HG02678 (cell line): ENCODE results near the gene CD300LF.

ENCODE experiments used
- ATAC-seq: cut with Tn5 transposase; IDR thresholded peaks from one replicate; pipeline ENCODE4 v1.9.1; 2021; ENCODE audit warnings: mild to moderate bottlenecking, moderate library complexity; ENCODE audit not compliant: unreplicated experiment

Gene CD300LF

DNA sequence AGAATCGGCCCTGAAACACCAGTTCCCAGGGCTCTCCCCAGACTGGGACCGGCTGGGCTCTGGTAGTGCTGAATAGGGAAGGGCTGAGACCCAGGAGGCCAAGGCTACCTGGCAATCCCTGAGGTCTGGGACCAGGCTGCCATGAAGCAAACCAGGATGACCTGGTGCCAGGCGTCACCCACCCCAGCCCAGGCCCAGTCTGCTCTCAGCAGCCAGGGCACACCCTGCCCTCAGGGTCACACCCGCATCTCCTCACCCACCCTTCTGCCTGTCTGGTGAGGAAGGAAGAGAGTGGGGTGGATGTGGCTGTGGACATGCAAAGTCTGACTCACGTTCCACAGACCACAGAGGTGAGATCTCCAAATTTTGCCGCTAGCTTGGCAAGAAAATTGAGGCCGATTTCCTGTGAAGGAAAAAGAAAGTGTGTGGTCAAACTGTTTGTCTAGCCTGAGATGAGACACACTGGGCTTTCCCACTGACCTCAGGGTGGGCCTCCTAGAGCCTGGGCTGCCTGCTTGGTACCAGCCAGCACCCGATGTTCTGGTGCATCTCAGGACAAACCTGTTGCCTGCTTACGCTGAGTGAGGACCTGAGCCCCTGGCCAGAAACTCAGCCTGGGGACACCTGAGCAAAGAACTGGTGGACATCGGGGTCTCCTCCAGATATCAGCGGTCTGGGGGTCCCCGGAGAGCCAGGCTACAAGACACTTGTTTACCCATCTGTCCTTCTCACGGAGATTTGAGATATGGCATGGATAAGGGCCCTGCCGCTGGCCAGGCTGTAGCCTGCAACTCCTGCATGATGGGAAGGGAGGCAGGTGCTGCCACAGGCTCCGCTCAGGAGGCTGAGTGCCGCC is 18.0 kb upstream of the CD300LF start:
- ATAC-seq, result no peak

DNA sequence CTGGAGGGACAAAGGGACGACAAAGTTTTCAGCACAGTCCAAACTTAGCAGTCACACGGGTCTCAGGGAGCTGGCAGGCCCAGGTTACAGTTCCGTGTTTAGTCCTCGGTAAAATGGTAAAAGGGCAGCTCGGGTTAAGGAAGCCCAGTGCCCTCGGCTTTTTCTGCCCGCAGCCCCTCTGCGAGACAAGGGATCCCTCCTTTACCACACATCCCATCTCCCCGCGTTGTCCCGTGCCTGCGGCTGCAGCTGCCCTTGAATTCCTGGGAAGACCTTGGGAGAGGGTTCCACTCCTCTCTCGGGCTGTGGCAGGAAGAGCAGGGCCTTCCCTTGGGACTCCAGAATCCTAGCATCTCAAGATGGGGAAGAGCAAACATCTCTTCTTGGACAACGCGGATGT is 17.1 kb upstream of the CD300LF start:
- no peak for ATAC-seq

GRCh38 chr17:74729368-74729767 is 16.6 kb upstream of the CD300LF start:
- ATAC-seq, result no peak

GRCh38 chr17:74728702-74729075 is 16.0 kb upstream of the CD300LF start:
- no peak for ATAC-seq

- no peak for ATAC-seq
Measured at GRCh38 chr17:74728033-74728701, 15.4 kb upstream of the CD300LF start.

DNA sequence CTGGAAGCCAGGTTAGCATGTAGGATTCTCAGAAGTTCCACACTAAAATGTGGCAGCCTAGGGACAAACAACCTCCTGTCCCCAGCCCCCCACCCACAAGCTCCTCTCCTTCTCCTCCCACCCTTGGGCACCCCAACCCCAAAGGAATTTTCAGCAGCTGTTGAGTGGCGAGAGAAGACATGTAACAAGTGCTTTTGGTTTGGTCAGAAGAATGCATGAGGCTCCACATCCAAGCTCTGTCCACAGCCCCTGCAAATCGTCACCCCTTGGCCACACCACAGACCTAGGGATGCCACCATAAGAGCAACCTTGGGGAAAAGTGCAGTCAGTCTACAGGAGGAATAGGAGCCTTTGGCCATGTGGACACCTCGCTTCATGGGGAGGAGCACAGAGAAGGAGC is 12.4 kb upstream of the CD300LF start:
- no peak for ATAC-seq

DNA sequence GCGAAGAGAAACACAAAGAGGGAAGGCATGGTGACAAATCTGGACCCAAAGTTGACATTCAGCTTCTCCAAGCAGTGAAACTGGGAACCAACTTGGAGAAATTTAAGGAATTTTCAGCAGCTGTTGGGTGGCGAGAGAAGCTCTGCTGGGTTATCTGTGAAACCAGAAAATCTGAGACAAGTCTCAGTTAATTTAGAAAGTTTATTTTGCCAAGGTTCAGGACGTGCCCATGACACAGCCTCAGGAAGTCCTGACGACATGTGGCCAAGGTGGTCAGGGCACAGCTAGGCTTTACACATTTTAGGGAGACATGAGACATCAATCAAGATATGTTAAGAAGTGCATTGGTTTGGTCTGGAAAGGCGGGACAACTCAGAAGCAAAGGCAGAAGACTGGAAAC is 11.2 kb upstream of the CD300LF start:
- ATAC-seq, result no peak

DNA sequence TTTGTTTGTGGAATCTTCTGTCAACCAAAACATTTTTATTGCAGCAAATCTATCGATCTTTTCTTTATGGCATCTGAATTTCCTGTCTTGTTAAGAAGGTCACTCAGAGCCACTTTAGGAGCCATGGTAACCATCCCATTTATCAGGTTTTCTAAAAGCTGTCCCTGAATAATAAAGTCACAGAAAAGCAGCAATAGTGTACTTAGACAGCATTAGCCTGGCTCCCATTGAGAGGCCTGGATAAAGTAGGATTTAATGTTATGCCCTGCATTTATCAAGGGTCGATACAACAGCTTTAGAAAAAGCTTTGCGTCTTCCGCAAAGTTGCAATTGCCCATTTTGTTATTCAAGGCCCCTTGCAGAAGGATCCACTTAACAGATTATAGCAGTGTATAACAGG is 10.1 kb upstream of the CD300LF start:
- ATAC-seq, result no peak

GRCh38 chr17:74720506-74720905 is 7.8 kb upstream of the CD300LF start:
- no peak for ATAC-seq

DNA sequence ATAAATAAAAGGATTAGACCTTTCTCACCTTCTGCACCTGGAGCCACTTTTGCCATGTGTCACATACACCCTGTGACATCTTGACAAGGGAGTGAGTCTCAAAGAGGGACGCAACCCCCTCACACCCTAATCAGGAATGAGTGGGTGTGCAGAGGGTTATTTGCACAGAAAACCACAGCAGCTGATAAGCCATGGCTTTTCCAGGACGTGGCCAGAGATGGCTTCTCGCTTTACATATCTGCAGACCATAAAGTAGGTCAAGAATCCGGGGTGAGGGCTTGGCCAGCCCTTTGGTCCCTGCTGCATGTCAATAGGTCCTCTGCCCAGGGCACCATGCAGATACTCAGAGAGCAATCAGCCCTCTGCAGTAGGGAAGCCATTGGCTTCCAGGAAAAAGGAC is 2.4 kb upstream of the CD300LF start:
- no peak for ATAC-seq

DNA sequence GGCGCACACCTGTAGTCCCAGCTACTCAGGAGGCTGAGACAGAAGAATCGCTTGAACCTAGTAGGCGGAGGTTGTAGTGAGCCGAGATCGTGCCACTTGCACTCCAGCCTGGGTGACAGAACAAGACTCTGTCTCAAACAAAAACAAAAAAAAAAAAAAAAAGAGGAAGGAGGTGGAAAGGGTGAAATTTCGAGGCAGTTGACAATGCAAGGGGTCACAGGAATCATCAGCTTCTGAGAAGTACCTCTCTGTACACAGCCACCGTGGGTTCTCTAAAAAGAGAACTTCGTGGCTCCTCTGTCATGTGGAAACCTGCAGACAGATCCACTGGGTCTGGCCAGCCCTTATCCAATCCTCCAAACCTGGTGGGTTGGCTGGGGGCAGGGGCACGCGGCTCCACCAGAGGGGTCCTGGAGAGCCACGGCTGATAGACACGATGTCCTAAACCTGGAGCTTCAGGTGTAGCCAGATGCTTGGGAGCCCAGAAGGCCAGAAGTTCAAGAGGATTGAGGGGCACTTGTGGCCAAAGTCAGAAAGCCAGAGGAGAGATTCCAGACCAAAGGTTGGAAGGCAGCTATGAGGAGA is 540 bp upstream of the CD300LF start:
- no peak for ATAC-seq

DNA sequence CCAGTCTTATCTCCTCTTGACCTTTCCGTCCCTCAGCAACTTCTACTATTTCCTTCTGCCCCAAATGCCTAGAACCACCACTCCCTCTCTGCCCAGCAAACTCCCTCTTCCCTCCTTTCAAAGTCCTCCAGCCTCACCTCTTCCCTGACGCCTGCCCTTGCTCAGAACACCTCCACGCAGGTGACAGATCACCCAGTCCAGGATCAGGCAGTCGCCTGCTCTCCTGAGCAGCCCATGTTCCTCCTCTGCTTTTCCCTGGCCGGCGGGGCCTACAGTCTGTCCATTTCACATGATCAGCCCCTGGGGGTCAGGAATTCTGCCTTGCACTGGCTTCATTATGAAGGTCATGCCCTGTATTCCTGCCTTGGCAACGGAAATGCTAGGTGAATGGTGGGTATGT is 422 bp downstream of the CD300LF start:
- no peak for ATAC-seq

- ATAC-seq, result no peak
Measured at GRCh38 chr17:74711058-74711824, 1.5 kb downstream of the CD300LF start.

- no peak for ATAC-seq
Measured at GRCh38 chr17:74704544-74704943, 8.2 kb downstream of the CD300LF start.

- no peak for ATAC-seq
Measured at GRCh38 chr17:74703311-74703710, 9.4 kb downstream of the CD300LF start.

DNA sequence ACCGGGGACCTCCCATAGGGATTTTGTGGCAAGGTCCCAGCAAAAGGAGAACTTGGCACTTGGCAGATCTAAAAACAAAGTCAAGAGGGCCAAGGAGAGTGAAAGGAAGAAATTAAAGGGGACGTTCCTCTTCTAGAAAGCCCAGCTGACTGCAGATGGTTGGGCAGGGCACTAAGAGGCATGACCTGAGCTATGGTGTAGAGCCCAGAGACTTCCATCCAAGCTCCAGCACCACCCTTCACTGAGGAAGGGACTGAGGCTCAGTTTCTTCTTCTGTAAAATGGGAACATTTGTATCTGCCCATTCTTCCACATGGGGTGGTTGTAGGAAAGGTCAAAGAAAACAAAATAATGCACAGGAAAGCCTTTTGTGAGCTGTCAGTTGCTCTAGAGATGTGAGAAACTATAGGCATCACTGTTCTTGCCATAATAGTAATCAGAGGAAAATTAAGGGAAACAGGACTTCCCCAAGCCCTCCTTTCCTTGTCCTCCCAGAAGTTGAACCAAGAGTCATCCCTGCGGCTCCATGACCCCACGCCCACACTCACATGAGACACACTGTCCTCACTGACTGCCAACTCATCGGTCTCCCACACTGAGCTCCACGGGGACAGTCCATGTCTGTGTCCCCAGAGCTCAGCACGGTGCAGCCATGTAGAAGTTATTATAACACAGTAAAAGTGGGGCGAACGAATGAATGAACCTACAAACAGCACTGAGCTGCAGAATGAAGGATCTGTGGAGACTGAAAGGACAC is 10.4 kb downstream of the CD300LF start:
- ATAC-seq, result no peak

- no peak for ATAC-seq
Measured at GRCh38 chr17:74699236-74699635, 13.5 kb downstream of the CD300LF start.

GRCh38 chr17:74698069-74698468 is 14.7 kb downstream of the CD300LF start:
- ATAC-seq, result no peak

DNA sequence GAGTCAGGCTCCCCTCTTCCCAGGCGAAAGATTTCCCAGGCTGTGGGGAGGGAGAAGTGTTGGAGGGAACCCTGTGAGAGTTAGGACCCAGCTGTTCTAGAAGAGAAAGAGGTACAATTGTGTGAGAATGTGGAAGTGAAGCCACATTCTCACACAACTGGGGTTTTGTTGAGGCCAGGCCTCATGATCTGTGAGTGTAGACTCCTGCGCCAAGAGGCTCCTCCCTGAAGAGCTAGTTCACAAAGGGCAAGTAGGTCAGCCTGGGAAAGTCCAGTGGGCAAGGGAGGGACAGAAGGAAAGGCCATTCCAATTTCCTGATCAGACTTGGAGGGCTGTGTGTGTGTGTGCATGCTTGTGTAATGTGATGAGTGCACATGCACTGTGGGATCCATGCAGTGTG is 15.2 kb downstream of the CD300LF start:
- ATAC-seq, result no peak

DNA sequence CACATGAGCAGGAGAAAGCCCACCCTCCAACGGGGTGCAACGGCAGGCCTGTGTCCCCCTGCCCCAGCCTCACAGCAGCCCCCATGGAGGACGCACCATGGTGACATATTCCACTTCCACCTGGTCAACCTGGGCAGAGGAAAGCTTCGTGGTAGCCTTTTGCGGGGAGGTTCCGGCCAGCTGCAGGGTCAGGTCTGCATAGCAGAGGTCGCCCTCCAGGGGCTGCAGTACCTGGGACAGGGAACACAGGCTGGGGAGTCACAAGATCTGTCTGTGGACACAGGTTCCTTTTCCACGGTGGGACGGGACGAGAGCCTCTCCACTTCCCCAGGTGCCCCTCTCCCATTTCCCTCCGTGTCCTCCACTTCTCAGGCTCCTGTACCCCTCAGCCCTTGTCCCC is 17.1 kb downstream of the CD300LF start:
- ATAC-seq, result no peak

DNA sequence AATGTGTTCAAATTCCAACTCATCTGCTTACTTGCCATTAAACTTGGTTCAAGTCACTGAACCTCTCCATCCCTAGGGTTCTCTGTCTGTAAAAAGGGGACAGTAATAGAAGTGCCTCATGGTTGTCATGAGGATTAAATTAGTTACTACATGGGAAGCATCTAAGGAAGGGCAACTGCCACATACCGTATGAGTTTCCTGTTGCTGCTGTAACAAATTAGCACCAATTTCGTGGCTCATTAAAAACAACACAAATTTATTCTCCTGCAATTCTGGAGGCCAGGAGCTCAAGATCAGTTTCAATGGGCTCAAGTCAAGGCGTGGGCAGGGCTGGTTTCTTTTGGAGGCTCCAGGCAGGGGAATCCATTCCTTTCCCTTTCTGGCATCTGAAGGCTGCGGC is 18.6 kb downstream of the CD300LF start:
- no peak for ATAC-seq
